NCI-H748 (cell line): Measurements from ENCODE around the gene SLC46A2.

Experiments used
- DNase-seq: peaks from one replicate; lab custom pipeline; 2025; ENCODE audit not compliant: unreplicated experiment; lab: John Stamatoyannopoulos, UW

The SLC46A2 gene

DNA sequence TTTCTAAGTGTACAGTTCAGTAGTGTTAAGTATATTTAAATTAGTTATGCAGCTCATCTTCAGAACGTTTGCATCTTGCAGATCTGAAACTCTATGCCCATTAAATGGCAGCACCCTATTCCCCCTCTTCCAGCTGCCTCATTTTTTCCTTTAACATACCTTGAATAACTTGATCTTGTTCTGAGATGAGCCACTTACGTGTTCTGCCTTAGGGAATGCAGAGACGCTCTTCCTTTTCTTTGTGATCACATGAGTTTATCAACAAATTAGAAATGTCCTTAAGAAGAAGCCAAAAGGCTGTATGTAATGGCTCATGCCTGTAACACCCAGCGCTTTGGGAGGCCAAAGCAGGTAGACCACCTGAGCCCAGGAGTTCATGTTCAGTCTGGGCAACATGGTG lies 57.6 kb downstream of the SLC46A2 start:
- DNase-seq = no peak

DNA sequence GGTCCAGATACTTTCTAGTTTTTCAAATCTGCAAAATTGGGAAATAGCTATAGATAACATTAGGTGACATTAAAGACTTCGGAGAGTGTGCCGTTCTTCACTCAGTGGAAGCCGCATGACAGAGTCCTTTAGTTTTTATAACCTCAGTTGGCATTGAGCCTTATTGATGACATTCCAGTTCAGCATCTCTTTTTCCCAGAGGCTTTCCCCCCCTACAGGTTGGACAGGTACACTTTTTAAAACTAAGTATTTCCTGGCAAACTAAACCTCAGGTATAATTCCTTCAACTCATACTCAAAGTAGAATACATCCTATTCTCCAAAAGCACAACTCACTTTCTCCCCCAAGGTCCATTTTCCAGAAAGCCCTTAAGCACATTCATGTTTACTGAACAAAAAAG lies 58.7 kb downstream of the SLC46A2 start:
- no peak for DNase-seq

DNA sequence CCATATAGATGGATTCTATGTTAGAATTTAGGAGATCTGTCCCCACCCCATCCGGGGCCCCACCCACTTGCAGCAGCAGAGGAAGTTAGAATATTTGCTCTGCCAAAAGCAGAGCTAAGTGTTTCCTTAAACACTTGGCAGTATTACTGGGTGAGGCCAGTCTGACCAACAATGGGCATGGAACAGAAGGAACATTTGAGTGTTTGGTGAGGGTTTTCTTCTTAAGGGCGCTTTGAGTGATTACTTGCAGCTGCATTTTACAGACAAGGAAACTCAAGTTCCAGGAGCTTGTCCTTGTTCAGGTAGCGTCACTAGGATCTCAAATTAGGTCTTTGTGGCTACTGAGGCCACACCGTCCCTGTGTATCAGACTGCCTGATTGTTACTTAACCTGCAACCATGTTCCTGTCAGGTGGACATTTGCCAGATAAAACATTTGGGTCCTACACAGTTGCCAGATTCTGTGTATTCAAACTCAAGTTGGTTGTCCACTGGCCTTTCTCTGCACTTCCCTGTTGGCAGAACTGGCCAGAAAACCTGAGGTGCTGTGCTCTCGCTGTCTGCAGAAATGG lies 59.3 kb downstream of the SLC46A2 start:
- no peak for DNase-seq
